Breast epithelium (tissue), 3 donors: Measurements from ENCODE around the gene FAM170B.

Experiments used
- CTCF ChIP-seq, 3 donors: fragments of 450-650 bp; IDR thresholded peaks; one replicate each; pipeline ENCODE4 v1.5.1; 2016 to 2017; ENCODE audit warnings: antibody characterized with exemption in 3 of 3, mild to moderate bottlenecking in 3 of 3, moderate library complexity in 3 of 3
- POLR2A ChIP-seq: fragments of 450-650 bp; IDR thresholded peaks from one replicate; pipeline ENCODE4 v1.6.1; 2016; ENCODE audit warnings: antibody characterized with exemption, mild to moderate bottlenecking, moderate library complexity
- POLR2AphosphoS5 ChIP-seq, 3 donors: sonication (generic); formaldehyde crosslinking; IDR thresholded peaks; one replicate each; pipeline ENCODE4 v1.6.1; 2017; ENCODE audit warnings: antibody characterized with exemption in 3 of 3

GRCh38 chr10:49094646-49095045, 39.2 kb downstream of the FAM170B start:
- TF ChIP-seq CTCF (IDR thresholded peaks at IDR 0.05) (no peak), POLR2AphosphoS5 (IDR thresholded peaks at IDR 0.05) (no peak), POLR2A (no peak)
